Activated naive CD8-positive, alpha-beta T cell treated with anti-CD3 and anti-CD28 coated beads for 36 hours (primary cell): Measurements from ENCODE around the gene C2orf68. TPM values are rescaled to one million over a fixed set of nuclear protein-coding genes. Genes with fewer than 3 reads are reported as not detected.
"Not testable (repeated sequence)": the region's sequence is repeated elsewhere in the genome, so short reads cannot be mapped to it uniquely, and the experiment has no call there.

ENCODE experiments used
- DNase-seq: peaks from one replicate; pipeline ENCODE4 v3.0.0; 2021
- H3K27ac Mint-ChIP-seq: one replicate; pipeline ENCODE4 v1.8.0; 2022; ENCODE audit warnings: mild to moderate bottlenecking, moderate library complexity, mixed read lengths
- H3K27me3 Mint-ChIP-seq: one replicate; pipeline ENCODE4 v1.8.0; 2022; ENCODE audit warnings: mild to moderate bottlenecking, mixed read lengths
- H3K36me3 Mint-ChIP-seq: one replicate; pipeline ENCODE4 v1.8.0; 2021; ENCODE audit warnings: mild to moderate bottlenecking, mixed read lengths
- H3K4me1 Mint-ChIP-seq: one replicate; pipeline ENCODE4 v1.8.0; 2021; ENCODE audit warnings: mixed read lengths
- H3K4me3 Mint-ChIP-seq: one replicate; pipeline ENCODE4 v1.8.0; 2022; ENCODE audit warnings: mild to moderate bottlenecking, moderate library complexity, mixed read lengths
- H3K9me3 Mint-ChIP-seq: one replicate; pipeline ENCODE4 v1.8.0; 2022; ENCODE audit warnings: mixed read lengths
- total RNA-seq, 2 experiments: library from RNA; stranded (reverse); gene quantifications; one replicate each; pipeline ENCODE4 v1.2.3, GENCODE V29; 2021

Gene C2orf68
- total RNA-seq, 2 experiments from 2014 or later = 23.1 to 25.0 TPM

GRCh38 chr2:85611217-85611704, 605 bp downstream of the C2orf68 start:
- peaks cover 22% of the 10 kb centered on the region for H3K4me1 Mint-ChIP-seq
- H3K36me3 Mint-ChIP-seq = peaks cover 14% of the 10 kb centered on the region
- H3K9me3 Mint-ChIP-seq = no peaks in the 10 kb centered on the region
- no peak for DNase-seq
- no peaks in the 10 kb centered on the region for H3K27me3 Mint-ChIP-seq
- H3K4me3 Mint-ChIP-seq = peak overlapping the region; percentile 100
- peak overlapping the region; percentile 95 for H3K27ac Mint-ChIP-seq

- Mint-ChIP-seq H3K36me3 (peaks cover 15% of the 10 kb centered on the region), H3K27ac (peak overlapping the region; percentile 63), H3K4me3 (no peak overlapping the region), H3K4me1 (peaks cover 35% of the 10 kb centered on the region), H3K9me3 (no peaks in the 10 kb centered on the region), H3K27me3 (no peaks in the 10 kb centered on the region)
- DNase-seq = no peak
Observed at GRCh38 chr2:85607268-85608215, 4.3 kb downstream of the C2orf68 start.

- Mint-ChIP-seq H3K27ac (peak overlapping the region; percentile 3), H3K27me3 (no peaks in the 10 kb centered on the region), H3K9me3 (no peaks in the 10 kb centered on the region), H3K4me1 (peaks cover 36% of the 10 kb centered on the region), H3K36me3 (peaks cover 15% of the 10 kb centered on the region), H3K4me3 (no peak overlapping the region)
- DNase-seq = no peak
Observed at GRCh38 chr2:85606116-85606455, 5.8 kb downstream of the C2orf68 start.

- Mint-ChIP-seq H3K27me3 (no peaks in the 10 kb centered on the region), H3K9me3 (no peaks in the 10 kb centered on the region), H3K27ac (peak overlapping the region; percentile 45), H3K4me1 (peaks cover 34% of the 10 kb centered on the region), H3K36me3 (peaks cover 15% of the 10 kb centered on the region), H3K4me3 (no peak overlapping the region)
- DNase-seq = no peak
Observed at GRCh38 chr2:85605406-85606115, 6.3 kb downstream of the C2orf68 start.

GRCh38 chr2:85604568-85605339, 7.1 kb downstream of the C2orf68 start:
- DNase-seq = no peak
- Mint-ChIP-seq H3K4me3 (no peak overlapping the region), H3K27me3 (no peaks in the 10 kb centered on the region), H3K27ac (peak overlapping the region; percentile 45), H3K36me3 (peaks cover 10% of the 10 kb centered on the region), H3K4me1 (peaks cover 29% of the 10 kb centered on the region), H3K9me3 (no peaks in the 10 kb centered on the region)

GRCh38 chr2:85604133-85604444, 7.8 kb downstream of the C2orf68 start:
- H3K27me3 Mint-ChIP-seq, H3K9me3 Mint-ChIP-seq, DNase-seq, H3K36me3 Mint-ChIP-seq: not testable (repeated sequence)
- Mint-ChIP-seq H3K4me3 (peak overlapping the region; percentile 90), H3K4me1 (peaks cover 25% of the 10 kb centered on the region), H3K27ac (peak overlapping the region; percentile 52)

- H3K4me1 Mint-ChIP-seq = peaks cover 19% of the 10 kb centered on the region
- peaks cover 5% of the 10 kb centered on the region for H3K36me3 Mint-ChIP-seq
- H3K27ac Mint-ChIP-seq = peak within 1 kb of the TSS; percentile 79
- peak; percentile 94 for DNase-seq
- H3K9me3 Mint-ChIP-seq = no peaks in the 10 kb centered on the region
- H3K27me3 Mint-ChIP-seq = no peaks in the 10 kb centered on the region
- H3K4me3 Mint-ChIP-seq = peak within 1 kb of the TSS; percentile 90
Observed at GRCh38 chr2:85602476-85603234, 9.2 kb downstream of the C2orf68 start, which contains the start of gene TMEM150A. TSS of gene TMEM150A (minus strand) at chr2:85602698. CDS start at chr2:85601948, 750 bp downstream.

- Mint-ChIP-seq H3K4me1 (peaks cover 20% of the 10 kb centered on the region), H3K9me3 (no peaks in the 10 kb centered on the region), H3K27me3 (no peaks in the 10 kb centered on the region), H3K27ac (peak overlapping the region; percentile 79), H3K4me3 (peak overlapping the region; percentile 80), H3K36me3 (peaks cover 6% of the 10 kb centered on the region)
- DNase-seq = no peak
Observed at GRCh38 chr2:85601771-85602475, 9.9 kb downstream of the C2orf68 start.

GRCh38 chr2:85600951-85601770, 10.7 kb downstream of the C2orf68 start:
- Mint-ChIP-seq H3K27ac (peak overlapping the region; percentile 79), H3K9me3 (no peaks in the 10 kb centered on the region), H3K4me3 (peak overlapping the region; percentile 80), H3K4me1 (peaks cover 24% of the 10 kb centered on the region), H3K27me3 (no peaks in the 10 kb centered on the region), H3K36me3 (peaks cover 6% of the 10 kb centered on the region)
- DNase-seq = no peak

GRCh38 chr2:85600235-85600575, 11.7 kb downstream of the C2orf68 start:
- Mint-ChIP-seq H3K27me3 (no peaks in the 10 kb centered on the region), H3K4me3 (no peak overlapping the region), H3K9me3 (no peaks in the 10 kb centered on the region), H3K36me3 (peaks cover 9% of the 10 kb centered on the region), H3K27ac (peak overlapping the region; percentile 60), H3K4me1 (peaks cover 22% of the 10 kb centered on the region)
- no peak for DNase-seq

- Mint-ChIP-seq H3K27ac (no peak overlapping the region), H3K9me3 (no peaks in the 10 kb centered on the region), H3K4me1 (peaks cover 23% of the 10 kb centered on the region)
Observed at GRCh38 chr2:85599468-85600234, 12.2 kb downstream of the C2orf68 start.

GRCh38 chr2:85598594-85599340, 13.1 kb downstream of the C2orf68 start:
- Mint-ChIP-seq H3K27ac (no peak overlapping the region), H3K27me3 (no peaks in the 10 kb centered on the region), H3K4me3 (no peak overlapping the region), H3K4me1 (peaks cover 25% of the 10 kb centered on the region), H3K9me3 (no peaks in the 10 kb centered on the region), H3K36me3 (peaks cover 8% of the 10 kb centered on the region)
- DNase-seq = no peak

More at GRCh38 chr2:85599468-85600234, 12.2 kb downstream of the C2orf68 start:
- Mint-ChIP-seq H3K36me3 (peaks cover 9% of the 10 kb centered on the region), H3K27me3 (no peaks in the 10 kb centered on the region), H3K4me3 (no peak overlapping the region)
- no peak for DNase-seq
